Ecto neural progenitor cell (in vitro differentiated cells): Measurements from ENCODE around the gene USP28.

Experiments
- DNase-seq: peaks from one replicate; pipeline ENCODE4 v3.0.0-alpha.2; 2018; ENCODE audit warnings: low spot score

Gene USP28

GRCh38 chr11:113877670-113878055, 2.3 kb upstream of the USP28 start:
- DNase-seq: no peak

- no peak for DNase-seq
Measured at GRCh38 chr11:113876798-113877669, 1.7 kb upstream of the USP28 start.

GRCh38 chr11:113876074-113876797, 864 bp upstream of the USP28 start:
- no peak for DNase-seq

GRCh38 chr11:113874581-113875233, 665 bp downstream of the USP28 start:
- DNase-seq: no peak

GRCh38 chr11:113874096-113874495, 1.3 kb downstream of the USP28 start:
- DNase-seq: no peak

GRCh38 chr11:113873236-113873626, 2.1 kb downstream of the USP28 start:
- no peak for DNase-seq

GRCh38 chr11:113871336-113871735, 4.0 kb downstream of the USP28 start:
- no peak for DNase-seq

GRCh38 chr11:113867843-113868503, 7.4 kb downstream of the USP28 start:
- DNase-seq: no peak

GRCh38 chr11:113865873-113866272, 9.5 kb downstream of the USP28 start:
- no peak for DNase-seq

GRCh38 chr11:113864410-113864809, 11.0 kb downstream of the USP28 start:
- DNase-seq: no peak

- DNase-seq: no peak
Measured at GRCh38 chr11:113862435-113862834, 12.9 kb downstream of the USP28 start.

GRCh38 chr11:113859665-113860064, 15.7 kb downstream of the USP28 start:
- DNase-seq: no peak

- DNase-seq: no peak
Measured at GRCh38 chr11:113856966-113857759, 18.2 kb downstream of the USP28 start.

- no peak for DNase-seq
Measured at GRCh38 chr11:113855803-113856202, 19.6 kb downstream of the USP28 start.

- DNase-seq: no peak
Measured at GRCh38 chr11:113850188-113850587, 25.2 kb downstream of the USP28 start.

GRCh38 chr11:113849713-113850112, 25.7 kb downstream of the USP28 start:
- no peak for DNase-seq

- DNase-seq: no peak
Measured at GRCh38 chr11:113847580-113847979, 27.8 kb downstream of the USP28 start.

- no peak for DNase-seq
Measured at GRCh38 chr11:113847111-113847510, 28.3 kb downstream of the USP28 start.

- no peak for DNase-seq
Measured at GRCh38 chr11:113841691-113842090, 33.7 kb downstream of the USP28 start.

GRCh38 chr11:113840932-113841664, 34.3 kb downstream of the USP28 start:
- no peak for DNase-seq

- no peak for DNase-seq
Measured at GRCh38 chr11:113839842-113840241, 35.5 kb downstream of the USP28 start.
